Measurements from ENCODE around the gene PIERCE2.
"Not testable (repeated sequence)": the region's sequence is repeated elsewhere in the genome, so short reads cannot be mapped to it uniquely, and the experiment has no call there.

Gene PIERCE2, protein sequence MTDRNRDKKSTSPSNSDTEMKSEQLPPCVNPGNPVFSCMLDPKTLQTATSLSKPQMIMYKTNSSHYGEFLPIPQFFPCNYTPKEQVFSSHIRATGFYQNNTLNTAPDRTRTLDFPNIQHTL

DNA sequence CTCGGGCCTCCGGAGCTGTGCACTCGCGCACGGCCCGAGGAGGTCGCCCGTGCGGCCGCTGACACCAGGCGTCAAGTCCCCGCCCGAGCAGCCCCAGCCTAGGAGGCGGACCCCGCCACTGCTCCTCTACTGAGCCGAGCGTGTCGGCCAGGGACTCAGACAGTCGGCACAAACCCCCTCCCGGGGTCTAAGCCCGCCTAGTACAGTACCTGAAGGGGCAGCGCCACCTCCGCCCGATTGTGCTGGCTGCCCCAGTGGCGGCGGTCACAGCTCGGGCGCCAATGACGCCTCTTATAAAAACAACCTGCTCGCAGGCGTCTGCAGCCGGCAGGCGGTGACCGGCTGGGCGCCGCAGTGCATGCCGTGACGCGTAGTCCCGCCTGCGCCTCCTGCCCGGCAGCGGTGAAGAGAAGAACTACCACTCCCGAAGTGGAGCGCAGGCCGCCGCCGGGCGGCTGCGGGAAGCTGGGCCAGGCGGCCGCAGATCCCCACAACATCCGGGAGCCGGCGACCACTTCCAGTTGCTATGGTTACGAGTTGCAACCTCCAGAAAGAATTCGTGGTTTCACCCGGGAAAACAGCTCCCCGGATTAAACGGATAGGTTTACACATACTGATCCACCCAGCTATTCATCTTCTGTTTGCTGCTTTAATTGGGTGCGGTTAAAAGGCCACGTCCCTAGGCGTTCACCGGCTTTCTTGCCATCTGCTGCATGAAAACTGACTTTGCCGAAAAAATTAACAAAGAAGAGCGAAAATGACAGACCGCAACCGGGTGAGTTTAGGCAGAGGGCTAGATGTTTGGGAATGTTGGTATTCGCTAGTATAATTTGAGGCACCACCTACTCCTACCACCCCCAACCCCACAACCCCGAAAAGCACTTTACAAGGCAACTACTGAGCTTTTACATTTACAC lies at the start of gene PIERCE2, which contains the start of gene CCPG1:
PIERCE2 (plus strand) TSS at position 484 of the 917 bp plus-strand sequence; CDS start at position 758, 274 bp downstream.
CCPG1 (minus strand) TSS at position 348 of the 917 bp plus-strand sequence. CDS start 18,935 bp downstream, outside the sequence.
- peak; percentile 91 for DNase-seq

DNA sequence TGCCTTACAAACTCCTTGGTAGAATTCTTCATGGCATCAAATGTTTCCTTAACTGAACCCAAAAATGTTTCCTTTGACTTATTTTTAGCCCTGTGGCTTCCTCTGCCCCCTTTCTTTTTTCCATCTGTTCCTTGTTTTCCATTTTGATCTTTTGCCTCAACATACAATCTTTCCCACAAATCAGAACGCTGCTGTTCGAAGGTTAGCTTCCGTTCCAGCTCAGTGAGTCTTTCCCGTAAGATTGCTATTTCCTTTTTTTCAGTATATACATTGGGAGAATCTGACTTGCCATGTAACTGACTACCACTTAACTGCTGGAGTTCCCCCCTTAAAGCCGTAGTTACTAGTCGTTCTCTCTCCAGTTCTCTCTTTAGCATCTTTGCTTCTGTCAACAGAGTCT lies 48.0 kb upstream of the PIERCE2 start:
- DNase-seq: no peak

DNA sequence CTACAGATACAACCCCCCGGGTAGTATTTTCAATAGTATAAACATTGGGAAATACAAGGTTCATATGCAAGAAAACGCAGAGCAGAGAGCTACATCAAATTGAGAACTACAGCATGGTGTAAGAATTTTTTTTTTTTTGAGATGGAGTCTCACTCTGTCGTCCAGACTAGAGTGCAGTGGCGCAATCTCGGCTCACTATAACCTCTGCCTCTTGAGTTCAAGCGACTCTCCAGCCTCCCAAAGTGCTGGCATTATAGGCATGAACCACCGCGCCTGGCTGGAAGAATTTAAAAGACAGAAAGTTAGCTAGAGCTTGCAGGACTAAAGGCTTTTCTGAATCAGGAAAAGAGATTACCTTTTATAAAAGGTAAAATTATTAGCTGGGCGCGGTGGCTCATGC lies 47.2 kb upstream of the PIERCE2 start:
- DNase-seq: no peak

DNA sequence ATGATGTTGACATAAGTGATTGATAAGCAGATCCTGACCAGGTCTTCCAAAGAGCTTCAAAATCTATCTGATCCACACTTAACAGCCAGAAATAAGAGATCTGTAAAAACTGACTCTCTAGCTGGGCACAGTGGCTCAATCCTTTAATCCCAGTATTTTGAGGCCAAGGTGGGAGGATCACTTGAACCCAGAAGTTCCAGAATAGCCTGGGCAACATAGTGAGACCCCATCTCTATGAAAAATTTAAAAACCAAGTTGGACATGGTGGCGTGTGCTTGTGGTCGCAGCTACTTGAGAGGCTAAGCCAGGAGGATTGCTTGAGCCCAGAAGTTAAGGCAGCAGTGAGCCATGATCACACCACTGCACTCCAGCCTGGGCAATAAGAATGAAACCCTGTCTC lies 45.7 kb upstream of the PIERCE2 start:
- DNase-seq: no peak

DNA sequence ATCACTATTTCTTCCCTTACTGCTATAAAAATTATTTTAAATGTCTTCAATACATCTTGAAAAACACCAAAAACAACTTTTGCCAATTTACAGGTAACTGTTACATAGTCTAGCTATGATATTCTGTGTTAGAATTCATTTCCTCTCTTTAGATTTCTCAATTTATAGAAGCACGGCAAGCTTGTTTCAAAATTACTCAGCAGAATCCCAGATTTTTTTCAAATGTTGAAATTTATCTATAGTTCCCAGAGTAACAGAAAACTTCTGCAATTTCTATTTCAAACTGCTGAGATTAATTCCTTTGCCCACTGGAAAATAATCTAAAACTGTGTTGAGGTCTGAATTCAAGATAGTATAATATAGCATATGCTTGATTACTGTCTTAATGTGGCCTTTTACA lies 41.3 kb upstream of the PIERCE2 start:
- DNase-seq: no peak

DNA sequence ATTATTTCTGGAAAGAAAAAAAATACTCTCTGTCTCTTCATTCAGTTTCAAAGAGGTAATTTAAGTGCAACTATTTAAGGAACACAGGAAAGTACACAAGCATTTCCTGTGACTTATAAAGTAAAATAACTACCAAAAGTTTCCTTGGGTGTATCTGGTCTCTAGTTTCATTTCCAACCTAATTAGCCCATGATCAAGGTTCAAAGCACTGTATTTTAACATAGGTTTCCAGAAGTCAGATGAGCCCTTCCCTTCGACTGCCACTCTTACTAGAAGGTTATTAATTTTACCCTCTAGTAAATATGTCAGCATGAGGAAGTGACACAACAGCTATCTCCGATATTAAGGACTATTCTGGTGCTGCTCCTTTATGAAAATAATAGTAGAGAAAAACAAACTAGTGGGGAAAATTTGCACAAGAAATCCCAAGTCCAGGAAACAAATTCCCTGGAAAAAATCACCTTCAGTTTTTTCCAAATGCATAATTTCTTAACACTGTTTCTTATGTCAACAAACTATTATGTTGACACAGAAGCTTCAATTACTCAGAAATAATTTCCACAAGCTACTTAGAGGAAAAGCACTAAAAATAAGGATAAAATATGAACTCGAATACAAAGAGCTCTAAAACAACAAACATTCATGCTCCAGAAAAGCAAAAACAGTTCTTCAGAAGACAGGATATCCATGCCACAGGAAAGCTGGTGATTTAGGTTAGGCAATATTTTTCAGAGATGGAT lies 35.4 kb upstream of the PIERCE2 start:
- DNase-seq: no peak

DNA sequence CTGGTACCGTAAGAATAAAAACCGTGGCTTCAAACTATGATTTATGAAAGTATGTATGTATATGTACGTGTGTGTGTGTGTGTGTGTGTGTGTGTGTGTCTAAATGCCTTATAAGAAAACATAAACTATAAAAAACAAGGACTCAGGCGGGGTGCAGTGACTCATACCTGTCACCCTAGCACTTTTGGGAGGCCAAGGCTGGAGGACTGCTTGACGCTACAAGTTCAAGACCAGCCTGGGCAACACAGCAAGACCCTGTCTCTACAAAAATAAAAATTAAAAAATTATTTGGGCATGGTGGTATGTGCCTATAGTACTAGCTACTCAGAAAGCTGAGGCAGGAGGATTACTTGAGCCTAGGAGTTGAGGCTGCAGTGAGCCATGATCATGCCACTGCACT lies 29.2 kb upstream of the PIERCE2 start:
- no peak for DNase-seq

DNA sequence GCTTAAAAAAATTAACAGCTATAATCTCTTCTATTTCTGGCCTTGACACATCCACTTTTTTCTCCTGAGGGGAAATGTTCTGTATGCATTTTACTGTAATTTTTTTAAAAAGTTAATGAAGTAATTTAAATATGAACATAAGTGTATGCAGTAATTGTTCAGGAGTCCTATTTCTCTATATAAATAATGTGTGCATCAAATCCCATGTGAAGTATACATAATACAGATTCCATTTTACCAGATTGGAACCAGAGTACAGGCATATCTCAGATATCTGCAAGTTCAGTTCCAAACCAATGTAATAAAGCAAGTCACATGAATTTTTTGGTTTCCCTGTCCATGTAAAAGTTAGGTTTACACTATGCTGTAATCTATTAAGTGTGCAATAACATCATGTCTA lies 26.7 kb upstream of the PIERCE2 start:
- no peak for DNase-seq

DNA sequence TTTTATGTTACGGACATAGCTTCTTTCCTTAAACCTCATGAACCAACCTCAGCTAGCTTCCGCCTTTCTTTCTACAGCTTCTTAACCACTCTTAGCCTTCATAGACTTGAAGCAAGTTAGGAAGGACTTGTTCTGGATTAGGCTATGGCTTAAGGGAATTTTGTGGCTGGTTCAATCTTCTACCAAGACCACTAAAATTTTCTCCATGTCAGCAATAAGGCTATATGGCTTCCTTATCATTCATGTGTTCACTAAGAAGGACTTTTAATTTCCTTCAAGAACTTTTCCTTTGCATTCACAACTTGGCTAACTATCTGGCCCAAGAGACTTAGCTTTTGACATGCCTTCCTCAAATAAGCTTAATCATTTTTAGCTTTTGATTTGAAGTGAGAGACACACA lies 24.6 kb upstream of the PIERCE2 start:
- DNase-seq: no peak

DNA sequence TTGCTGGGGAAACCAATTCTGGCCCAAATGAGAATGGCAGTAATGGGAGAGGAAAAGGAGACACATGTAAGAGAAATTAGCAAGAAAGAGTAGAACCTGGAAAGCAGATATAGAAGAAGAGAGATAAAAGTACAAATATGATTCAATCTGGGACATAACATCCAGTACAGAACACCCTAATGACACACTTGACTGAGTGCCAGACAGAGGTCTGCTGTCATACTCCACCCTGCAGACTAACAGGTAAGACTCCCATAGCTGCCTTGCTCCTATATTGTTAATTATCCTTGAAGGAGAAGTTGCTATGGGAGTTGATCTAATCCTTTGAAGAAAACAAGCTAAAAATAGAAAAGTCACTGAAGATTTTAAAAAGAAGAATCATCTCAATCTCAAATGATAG lies 21.3 kb upstream of the PIERCE2 start:
- DNase-seq: no peak

DNA sequence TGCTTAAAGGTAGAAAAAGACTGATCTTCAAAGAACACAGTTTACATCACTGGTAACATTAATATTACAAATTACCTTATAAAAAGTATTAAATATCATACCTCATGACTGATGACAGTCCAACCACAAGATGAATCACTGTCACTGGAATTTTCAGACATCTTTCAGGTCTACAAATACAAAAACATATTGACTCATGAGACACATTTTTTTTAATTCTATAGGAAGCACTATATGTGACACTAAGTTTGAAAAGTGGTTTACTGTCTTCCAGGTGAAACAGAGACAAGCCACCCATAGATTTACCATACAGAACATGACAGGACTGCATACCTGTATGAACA lies 19.1 kb upstream of the PIERCE2 start:
- DNase-seq: no peak

DNA sequence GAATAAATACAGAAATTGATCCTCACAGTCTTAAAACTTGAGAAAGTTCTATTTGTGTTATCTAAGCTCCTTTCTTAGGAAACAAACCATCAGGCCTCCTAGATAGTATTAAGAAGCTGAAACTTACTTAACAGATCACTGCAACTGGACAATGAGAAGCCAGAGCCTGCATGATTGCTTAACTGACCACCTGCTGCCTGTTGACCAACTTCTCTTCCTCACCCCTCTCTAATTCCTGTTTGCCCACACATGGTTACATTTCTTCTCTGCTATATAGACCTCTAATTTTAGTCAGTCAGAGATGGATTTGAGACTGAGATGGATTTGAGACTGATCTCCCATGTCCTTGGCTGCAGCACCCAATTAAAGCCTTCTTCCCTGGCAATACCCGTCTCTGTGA lies 13.6 kb upstream of the PIERCE2 start:
- no peak for DNase-seq

DNA sequence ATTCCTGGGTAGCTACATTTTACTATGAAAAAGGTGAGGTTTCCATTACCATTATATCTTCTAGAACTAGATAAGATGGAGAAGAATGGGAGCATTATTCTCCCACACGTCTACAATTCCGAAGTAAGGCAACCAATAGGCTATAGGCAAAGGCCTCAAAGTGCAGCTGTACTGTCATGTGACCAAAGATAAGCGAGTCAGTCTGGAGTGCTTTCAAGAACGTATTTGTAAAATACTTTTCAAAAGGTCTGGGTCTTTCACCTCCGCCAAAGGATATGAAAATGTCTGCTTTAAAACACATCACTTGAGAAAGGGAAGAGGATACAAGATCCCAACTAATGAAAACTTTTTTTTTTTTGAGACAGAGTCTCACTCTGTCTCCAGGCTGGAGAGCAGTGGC lies 10.1 kb upstream of the PIERCE2 start:
- DNase-seq: no peak

DNA sequence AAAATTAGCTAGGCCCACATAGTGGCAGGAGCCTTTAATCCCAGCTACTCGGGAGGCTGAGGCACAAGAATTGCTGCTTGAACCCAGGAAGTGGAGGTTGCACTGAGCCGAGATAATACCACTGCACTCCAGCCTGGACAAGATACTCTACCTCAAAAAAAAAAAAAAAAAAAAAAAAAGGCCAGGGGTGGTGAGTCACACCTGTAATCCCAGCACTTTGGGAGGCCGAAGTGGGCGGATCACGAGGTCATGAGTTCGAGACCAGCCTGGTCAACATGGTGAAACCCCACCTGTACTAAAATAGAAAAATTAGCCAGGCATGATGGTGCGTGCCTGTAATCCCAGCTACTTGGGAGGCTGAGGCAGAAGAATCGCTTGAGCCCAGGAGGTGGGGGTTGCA lies 8.2 kb upstream of the PIERCE2 start:
- not testable (repeated sequence) for DNase-seq

DNA sequence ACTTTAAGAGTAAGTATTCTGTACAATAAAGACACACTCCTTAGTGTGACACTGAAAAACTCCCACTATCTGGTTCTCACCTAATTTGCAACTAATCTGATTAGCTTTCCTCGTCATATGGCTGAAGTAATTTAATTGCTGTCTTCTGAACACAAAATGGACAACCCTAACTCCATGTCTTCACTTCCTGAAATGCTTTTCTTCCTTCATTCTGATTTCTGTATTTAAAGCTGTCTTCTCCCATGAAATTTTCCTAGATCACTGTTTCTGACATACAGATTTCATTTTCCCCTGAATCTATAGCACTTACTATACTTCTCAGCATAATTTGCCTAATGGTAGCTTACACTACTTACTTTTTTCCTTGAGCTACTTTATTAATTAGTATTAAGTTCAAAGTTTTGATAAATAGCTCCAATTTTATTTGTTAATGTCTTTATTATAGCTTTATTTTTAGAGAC lies 6.5 kb upstream of the PIERCE2 start:
- DNase-seq: no peak

DNA sequence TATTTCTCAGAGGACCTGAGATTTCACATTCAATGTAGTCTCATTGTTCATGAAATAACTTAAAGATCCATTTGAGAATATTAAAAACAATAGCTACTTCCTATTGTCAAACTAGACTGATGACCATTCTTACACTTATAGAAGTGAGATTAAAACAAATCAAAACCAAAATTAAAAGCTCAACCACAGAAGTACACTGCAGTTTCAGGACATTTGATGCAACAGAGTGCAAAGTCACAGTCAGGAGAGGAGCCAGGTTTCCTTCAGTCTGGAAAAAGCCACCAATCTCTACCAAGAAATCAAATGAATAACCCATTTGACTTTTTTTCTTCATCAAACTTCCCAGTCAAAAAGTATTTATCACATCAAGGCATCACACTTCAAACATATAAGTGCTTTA lies 5.6 kb upstream of the PIERCE2 start:
- DNase-seq: no peak

DNA sequence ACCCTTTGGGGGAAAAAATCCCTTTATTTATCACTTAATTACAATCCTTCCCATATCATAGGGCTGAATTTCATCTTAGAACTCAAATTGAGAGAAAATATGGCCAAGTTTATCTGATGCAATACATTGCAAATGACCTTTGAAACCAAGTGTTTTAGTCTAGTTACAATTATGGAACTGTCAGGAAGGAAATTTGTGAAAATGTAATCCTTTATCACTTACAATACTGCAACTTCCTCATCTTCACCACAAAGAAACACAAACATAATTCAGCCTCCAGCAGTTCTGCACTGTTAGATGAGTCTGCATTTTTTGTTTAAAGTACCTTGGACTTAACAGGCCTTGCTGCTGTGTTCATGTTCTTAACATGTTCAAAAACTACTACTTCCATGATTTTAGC lies 4.8 kb upstream of the PIERCE2 start:
- no peak for DNase-seq

DNA sequence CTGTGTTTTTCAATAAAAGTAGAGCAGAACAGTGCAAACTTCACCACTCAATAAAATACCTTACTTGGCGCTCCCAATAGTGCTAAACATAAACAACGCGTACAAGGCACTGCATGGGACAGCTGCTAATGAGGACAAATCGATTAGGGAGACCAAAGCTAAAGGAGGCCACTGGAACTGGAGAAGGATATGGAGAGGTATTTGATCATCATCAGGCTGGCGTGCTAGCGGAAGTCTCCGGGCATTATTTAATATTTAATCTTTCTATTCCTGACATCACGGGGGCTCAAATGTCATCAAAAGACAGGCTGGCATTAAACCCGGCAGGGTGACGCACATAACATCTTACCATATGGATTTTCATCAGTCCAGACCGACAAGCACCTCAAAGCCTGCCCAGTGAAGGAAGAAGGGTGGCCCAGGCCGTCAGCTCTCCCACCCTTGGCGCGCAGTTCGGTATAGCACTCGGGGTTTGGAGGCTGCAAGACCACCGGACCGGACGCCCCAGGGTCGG lies 740 bp upstream of the PIERCE2 start:
- DNase-seq: no peak

DNA sequence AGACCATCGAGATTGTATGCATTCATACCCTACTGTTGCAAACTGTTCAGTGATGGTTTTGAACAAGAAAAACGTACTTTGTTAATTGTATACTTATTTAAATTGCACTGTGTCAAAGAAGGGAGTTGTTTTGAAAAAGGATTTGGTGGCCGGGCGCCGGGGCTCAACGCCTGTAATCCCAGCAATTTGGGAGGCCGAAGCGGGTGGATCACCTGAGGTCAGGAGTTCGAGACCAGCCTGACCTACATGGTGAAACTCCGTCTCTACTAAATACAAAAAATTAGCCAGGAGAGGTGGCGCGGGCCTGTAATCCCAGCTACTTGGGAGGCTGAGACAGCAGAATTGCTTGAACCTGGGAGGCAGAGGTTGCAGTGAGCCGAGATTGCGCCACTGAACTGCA lies 681 bp downstream of the PIERCE2 start:
- DNase-seq: not testable (repeated sequence)

DNA sequence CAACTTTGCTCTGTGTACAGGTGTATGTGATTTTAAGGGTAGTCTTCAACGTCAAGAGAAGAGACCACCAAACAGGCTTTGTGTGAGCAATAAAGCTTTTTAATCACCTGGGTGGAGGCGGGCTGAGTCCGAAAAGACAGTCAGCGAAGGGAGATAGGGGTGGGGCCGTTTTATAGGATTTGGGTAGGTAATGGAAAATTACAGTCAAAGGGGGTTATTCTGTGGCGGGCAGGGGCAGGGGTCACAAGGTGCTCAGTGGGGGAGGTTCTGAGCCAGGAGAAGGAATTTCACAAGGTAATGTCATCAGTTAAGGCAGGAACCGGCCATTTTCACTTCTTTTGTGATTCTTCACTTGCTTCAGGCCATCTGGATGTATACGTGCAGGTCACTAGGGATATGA lies 9.4 kb downstream of the PIERCE2 start:
- not testable (repeated sequence) for DNase-seq

DNA sequence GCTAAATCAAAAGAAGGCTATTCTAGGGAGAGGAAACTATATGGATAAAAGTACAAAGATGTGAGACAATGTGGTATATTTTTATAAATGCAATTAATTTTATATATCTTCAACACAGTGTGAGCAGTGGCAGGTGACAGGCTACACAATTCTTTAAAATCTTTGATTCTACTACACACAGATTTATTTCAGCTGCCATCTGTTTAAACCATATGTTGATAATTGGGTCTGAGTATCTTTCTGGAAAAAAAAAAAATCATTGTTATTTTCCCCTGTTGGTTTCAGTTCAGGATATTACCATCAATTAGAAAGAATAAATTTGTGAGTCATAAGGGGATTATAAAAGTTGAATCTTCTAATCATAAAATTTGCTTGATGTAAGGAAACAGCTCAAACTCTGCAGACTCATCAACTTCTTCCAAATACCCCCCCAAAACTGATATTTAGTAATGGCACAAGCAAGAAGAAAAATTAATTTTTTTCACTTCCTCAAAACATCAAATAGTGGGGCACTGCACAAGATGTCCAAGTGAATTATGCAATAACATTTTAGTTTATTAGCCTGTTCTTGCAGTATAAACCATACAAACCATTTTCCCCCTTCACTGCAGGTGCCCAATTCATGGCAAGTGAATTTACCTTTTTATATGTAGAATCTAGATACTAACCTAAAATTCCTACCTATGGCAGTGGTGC lies 12.0 kb downstream of the PIERCE2 start:
- no peak for DNase-seq

DNA sequence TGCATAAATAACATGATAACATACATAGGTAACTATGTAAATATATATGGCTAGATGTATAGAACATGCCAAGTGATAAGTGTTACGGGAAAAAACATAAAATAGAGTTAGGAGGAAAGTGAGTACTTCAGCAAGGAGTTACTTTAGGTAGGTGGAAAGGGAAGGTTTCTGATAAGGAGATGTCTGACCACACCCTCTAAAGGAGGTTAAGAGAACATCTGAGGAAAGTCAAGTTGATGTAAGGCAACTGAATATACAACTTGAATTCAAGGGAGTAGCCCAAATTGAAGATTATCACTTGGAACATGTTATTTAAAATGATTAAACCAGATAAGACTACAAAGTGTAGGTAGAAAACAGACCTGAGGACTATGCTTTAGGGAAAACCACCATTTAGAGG lies 13.8 kb downstream of the PIERCE2 start:
- DNase-seq: no peak

Data from activated T-cell treated with anti-CD3 and anti-CD28 coated beads, Interleukin-2, amount 50 U/mL, for 1 hour (primary cell).